GM18517 (cell line): ENCODE measurements around the gene EIF4EBP2.

Source experiments
- ATAC-seq: cut with Tn5 transposase; IDR thresholded peaks from one replicate; pipeline ENCODE4 v1.9.1; 2021; ENCODE audit warnings: mild to moderate bottlenecking, moderate library complexity; ENCODE audit not compliant: unreplicated experiment

EIF4EBP2 gene

GRCh38 chr10:70458329-70459060, 54.5 kb downstream of the EIF4EBP2 start:
- ATAC-seq, result no peak

GRCh38 chr10:70459061-70459773, 55.3 kb downstream of the EIF4EBP2 start:
- ATAC-seq, result no peak

GRCh38 chr10:70459774-70460490, 56.0 kb downstream of the EIF4EBP2 start:
- ATAC-seq, result no peak

DNA sequence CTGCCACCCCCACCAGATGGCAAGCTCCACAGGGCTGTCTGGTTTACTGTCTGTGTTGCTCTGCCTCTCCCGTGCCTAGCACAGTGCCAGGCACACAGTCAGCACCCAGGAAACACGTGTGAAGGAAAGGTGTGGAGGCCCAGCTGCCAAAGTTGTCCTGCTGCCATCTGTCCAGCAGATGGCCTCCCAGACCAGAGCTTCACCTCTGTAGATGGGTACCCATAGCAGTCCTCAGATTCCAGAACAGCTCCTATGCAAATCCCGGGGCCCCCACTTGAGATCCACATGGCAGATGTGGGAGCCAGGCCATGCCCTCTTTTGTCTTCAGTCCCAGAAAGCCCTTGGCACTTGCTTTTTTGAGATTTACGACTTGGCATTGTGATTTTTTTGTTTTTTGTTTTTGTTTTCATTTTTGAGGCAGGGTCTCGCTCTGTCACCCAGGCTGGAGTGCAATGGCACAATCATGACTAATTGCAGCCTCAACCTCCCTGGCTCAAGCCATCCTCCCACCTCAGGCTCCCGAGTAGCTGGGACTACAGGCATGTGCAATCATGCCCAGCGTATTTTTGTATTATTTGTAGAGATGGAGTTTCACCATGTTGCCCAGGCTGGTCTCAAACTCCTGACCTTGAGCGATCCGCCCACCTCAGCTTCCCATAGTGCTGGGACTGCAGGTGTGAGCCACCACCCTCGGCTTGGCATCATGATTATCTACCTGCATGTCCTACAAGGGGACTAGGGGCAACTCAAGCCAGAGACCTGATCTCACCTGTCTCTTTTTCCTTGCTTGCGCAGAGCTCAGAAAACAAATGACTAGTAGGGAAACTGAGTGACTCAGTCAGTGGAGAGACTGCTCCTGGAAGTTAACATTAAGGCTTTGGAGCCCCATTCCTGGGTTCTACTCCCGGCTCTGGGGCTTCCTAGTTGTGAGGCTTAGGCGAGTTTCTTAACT, 57.7 kb downstream of the EIF4EBP2 start:
- ATAC-seq, result no peak

DNA sequence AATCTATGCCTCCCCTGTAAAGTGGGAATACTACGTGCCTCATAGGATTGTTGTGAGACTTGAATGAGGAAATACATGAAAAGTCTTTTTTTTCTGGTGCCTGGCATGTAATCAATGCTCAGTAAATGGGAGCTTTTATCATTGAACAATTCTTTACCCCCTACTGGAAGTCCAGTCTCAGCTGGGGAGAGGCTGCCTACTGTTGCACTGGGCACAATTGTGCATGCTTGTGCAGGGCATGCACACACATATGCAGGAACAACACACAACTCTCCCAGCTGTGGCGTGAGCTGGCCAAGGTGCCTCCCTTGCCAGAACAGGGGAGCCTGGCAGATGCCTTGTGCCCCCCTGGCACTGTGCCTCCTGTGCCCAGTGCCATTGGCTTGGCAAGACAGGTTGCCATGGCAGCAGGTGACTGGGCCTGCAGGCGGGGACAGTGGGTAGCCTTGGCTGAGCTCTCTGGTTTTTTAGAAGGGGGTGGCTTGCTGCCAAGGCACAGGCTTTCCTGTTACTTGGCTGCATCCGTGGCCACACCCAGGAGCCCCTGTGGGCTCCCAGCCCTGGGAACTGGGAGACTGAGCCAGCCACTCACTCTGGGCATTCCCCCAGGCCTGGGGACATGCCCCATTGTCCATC, 58.5 kb downstream of the EIF4EBP2 start:
- ATAC-seq, result no peak

DNA sequence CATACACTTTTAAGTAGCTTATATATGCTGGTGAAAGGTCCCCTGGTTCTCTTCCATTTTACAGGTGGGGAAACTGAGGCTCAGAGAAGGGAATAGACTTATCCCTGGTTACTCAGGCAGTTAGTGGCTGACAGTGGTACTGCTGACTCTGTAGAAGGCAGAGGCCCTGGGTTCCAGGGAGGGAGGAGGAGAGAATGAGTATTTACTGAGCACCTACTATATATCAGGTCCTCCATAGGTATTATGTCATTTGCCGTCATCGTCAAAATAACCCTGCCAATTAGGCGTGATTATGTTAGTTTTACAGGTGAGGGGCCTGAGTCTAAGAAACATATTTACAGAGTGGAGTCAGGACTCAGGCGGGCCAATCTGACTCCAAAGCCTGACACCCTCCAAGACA, 61.3 kb downstream of the EIF4EBP2 start:
- no peak for ATAC-seq

DNA sequence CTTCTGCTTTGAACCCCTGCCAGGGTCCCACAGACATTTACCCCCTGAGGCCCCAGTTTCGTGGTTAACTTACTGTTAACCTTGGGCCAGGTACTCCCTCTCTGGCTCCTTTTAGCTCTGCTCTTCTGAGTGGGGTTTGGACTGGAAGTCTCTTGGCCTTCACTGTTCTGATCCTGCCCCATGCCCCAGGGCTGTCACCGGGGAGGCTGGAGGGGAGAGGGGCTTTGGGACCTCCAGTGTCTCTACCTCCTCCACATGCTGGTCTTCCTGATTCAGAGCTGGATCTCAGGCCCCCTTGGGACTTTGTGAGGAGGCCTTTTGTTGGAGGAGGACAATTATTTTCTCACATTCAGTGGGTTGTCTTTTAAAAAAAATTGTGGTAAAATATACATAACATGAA, 61.9 kb downstream of the EIF4EBP2 start:
- ATAC-seq, result no peak

DNA sequence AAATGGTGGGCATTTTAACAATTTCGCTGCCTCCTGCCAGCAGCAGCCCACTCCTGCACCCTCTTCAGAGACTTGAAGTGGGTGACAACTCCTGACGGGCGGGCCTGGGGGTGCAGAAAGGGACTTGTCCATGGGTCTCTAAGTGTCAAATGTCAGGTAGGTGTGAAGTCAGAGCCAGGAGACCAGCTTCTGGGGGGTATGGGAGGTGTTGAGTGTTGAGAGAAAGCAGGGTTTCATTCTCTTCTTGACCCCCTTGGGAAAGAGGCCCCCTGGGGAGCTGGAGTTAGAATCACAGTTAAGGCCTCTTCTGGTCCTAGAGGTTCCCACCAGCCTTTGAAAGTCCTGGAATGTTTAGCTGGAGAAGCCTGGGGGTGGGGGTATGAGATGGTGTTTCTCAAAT, 63.0 kb downstream of the EIF4EBP2 start:
- ATAC-seq, result no peak

DNA sequence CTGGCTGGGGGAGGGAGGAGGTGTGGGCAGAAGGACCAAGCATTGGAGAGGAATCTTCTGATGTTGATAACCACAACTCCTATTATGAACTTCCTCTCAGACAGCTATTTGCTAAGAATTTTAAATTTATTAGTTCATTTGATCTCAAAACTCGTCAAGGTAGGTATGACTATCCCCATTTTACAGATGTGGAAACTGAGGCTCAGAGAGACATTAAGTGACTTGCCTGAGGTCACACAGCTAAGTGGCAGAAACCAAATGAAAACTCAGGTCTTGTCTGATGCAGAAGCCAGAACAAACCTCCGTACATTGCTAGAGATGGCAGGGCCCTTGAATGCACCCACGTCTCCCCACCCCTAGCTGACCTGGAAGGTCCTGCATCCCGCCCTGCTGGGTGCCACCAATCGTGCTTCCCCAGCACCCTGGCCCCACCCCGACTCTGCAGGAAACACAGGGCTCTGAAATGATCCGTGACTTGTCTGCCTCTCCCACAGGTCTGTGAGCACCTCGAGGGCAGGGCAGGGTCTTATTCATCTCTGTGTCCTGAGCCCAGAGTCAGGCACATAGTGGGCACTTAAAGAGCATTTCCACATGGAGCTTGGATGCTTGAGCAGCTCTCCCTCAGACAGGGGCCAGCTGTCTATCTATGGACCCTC, 69.0 kb downstream of the EIF4EBP2 start:
- ATAC-seq, result no peak

- no peak for ATAC-seq
Measured at GRCh38 chr10:70474780-70475179, 70.8 kb downstream of the EIF4EBP2 start.

DNA sequence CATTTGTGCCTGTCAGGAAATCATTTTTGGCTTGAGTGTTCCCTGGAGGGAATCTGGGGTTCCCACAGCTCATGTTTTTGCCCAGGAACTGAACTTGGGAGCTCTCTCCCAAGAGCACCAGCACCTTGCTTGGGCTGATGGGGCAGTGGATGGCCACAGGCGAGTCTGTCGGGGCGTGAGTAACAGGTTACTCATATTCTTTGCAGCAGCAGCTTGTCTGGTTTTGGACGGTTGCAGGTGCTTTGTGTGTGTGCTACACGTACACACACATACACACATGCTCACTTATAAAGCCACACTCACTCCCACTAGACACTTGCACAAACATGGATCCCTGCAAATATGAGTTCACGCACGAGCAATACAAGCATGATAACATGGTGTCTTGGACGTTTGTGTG, 71.7 kb downstream of the EIF4EBP2 start:
- ATAC-seq, result no peak

GRCh38 chr10:70476249-70477035, 72.5 kb downstream of the EIF4EBP2 start:
- no peak for ATAC-seq

DNA sequence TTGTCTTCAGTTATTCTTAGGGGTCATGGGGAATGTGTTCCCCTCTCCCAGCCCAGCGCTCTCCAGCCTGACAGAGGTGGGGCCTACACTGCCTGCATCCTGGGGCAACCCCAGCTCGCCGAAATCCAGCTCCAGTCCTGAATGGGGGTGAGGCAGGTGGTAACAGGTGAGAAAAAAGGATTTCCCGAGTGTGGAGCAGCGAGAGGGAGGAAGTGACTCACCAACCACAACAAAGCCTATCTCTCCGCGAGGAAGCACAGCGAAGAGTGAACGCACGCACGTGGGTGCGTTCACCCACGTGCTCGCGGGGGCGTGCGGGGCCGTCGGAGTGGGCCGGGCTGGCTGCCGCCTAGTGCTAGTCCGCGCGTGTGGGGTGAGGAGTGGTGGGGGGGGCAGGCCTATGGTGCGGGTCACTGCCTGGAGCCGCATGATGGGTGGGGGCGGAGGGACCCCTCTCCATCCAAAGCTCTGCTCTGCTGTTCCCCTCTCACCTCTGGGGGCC, 73.8 kb downstream of the EIF4EBP2 start:
- no peak for ATAC-seq
